Cardiac muscle cell (in vitro differentiated cells and primary cell): ENCODE results near the gene ADORA2A. TPM values are rescaled to one million over a fixed set of nuclear protein-coding genes. Genes with fewer than 3 reads are reported as not detected.

Source experiments
- DNase-seq, 2 donors: peaks; one replicate each; pipeline versions ENCODE4 v3.0.0 to v3.0.0-alpha.2; 2010 to 2017; ENCODE audit warnings: low read depth in 1 of 2, low spot score in 1 of 2
- H3K27ac ChIP-seq: fragments of 200-600 bp; sonication (generic); 2 replicates; pipeline ENCODE4 v1.5.1; 2016
- H3K27me3 ChIP-seq: fragments of 200-600 bp; sonication (generic); 2 replicates; pipeline ENCODE4 v1.6.0; 2016; ENCODE audit warnings: control low read depth
- H3K36me3 ChIP-seq: fragments of 200-600 bp; sonication (generic); 2 replicates; pipeline ENCODE4 v1.5.1; 2016; ENCODE audit warnings: control low read depth
- H3K4me1 ChIP-seq: fragments of 200-600 bp; sonication (generic); 2 replicates; pipeline ENCODE4 v1.8.1; 2017; ENCODE audit warnings: low read depth, mild to moderate bottlenecking, mixed run types
- H3K4me3 ChIP-seq: fragments of 200-600 bp; sonication (generic); 2 replicates; pipeline ENCODE4 v1.5.1; 2016; ENCODE audit warnings: mild to moderate bottlenecking
- H3K9me3 ChIP-seq: fragments of 200-600 bp; sonication (generic); 2 replicates; pipeline ENCODE4 v1.5.1; 2017; ENCODE audit warnings: low read depth, mild to moderate bottlenecking, control low read depth
- polyA plus RNA-seq: library from polyadenylated mRNA; unstranded; fragments of >200 nt; fragmentation: Nextera tagmentation; extraction: Ambion mirVana; gene quantifications from 2 replicates; pipeline ENCODE4 v1.2.1, GENCODE V29; 2016
- total RNA-seq: library from RNA; depleted of rRNA; stranded (reverse); fragments of >200 nt; gene quantifications from 2 replicates; pipeline ENCODE4 v1.2.3, GENCODE V29; 2016
- TF ChIP-seq, protein P1 (sequence below): IDR thresholded peaks from 2 replicates; pipeline ENCODE4 v1.5.1; 2012; ENCODE audit warnings: low read depth, mild to moderate bottlenecking, low read length

ADORA2A gene
- total and polyA plus RNA-seq, 2 experiments from 2014 or later, result 4.0 to 13.7 TPM

DNA sequence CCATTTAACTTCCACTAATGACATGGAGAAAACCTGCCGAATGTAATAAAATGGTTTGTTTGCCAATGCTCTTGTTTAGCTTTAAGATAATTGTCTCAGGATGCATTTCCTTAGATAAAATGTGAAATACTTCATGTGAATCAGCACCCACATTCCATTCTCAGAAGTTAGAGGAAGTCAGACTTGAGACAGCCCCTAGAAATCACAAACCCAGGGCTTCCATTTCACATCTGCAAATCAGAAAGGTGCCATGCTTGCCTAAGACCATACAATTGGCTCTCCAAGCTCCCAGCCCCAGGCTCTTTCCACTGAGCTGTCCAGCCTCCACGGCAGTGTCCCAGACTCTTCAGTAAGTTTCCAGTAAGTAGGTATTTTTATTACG, 35.6 kb upstream of the ADORA2A start:
- TF ChIP-seq, protein P1, sequence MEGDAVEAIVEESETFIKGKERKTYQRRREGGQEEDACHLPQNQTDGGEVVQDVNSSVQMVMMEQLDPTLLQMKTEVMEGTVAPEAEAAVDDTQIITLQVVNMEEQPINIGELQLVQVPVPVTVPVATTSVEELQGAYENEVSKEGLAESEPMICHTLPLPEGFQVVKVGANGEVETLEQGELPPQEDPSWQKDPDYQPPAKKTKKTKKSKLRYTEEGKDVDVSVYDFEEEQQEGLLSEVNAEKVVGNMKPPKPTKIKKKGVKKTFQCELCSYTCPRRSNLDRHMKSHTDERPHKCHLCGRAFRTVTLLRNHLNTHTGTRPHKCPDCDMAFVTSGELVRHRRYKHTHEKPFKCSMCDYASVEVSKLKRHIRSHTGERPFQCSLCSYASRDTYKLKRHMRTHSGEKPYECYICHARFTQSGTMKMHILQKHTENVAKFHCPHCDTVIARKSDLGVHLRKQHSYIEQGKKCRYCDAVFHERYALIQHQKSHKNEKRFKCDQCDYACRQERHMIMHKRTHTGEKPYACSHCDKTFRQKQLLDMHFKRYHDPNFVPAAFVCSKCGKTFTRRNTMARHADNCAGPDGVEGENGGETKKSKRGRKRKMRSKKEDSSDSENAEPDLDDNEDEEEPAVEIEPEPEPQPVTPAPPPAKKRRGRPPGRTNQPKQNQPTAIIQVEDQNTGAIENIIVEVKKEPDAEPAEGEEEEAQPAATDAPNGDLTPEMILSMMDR, result no peak
- H3K36me3 ChIP-seq, result peaks cover 15% of the 10 kb centered on the region
- no peak overlapping the region for H3K27ac ChIP-seq
- H3K4me3 ChIP-seq, result no peak overlapping the region
- H3K4me1 ChIP-seq, result peaks cover 5% of the 10 kb centered on the region
- H3K9me3 ChIP-seq, result no peaks in the 10 kb centered on the region
- peak in 1 of 2 donors; percentile 67 for DNase-seq
- H3K27me3 ChIP-seq, result no peaks in the 10 kb centered on the region

DNA sequence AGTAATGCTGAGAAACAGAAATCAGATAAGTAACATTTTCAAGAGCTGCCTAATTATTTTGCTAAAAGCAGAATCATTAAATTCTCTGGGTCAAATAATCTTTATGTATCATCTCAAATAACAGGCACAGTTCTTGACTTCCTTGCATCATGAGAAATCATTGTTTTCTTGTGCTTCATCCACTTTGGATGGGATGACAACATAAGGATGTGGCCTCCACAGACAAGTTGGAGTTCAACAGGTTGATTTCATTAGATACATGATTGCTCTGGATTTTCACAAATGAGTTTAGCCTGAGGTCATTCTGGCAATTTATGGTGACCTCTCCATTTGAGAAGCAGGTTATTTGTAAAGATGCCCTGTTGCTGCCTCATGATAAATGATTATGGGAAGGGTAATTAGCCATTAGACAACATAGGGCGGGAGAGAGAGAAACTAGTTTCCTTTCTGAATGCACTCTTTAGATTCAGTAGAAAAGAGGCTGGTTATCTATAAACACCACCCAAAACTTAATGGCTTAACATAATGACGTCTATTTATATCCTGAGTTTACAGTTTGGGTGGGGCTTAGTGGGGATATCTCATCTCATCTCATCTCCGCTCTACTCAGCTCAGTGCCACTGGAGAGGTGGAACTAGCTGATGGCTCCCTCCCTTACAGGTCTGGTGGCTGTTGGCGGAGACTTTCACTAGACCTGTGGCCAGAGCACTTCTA, 35.0 kb upstream of the ADORA2A start:
- H3K4me1 ChIP-seq, result peaks cover 5% of the 10 kb centered on the region
- H3K36me3 ChIP-seq, result peaks cover 18% of the 10 kb centered on the region
- TF ChIP-seq, protein P1, result no peak
- H3K9me3 ChIP-seq, result no peaks in the 10 kb centered on the region
- H3K27me3 ChIP-seq, result no peaks in the 10 kb centered on the region
- DNase-seq, result no peak
- no peak overlapping the region for H3K4me3 ChIP-seq
- no peak overlapping the region for H3K27ac ChIP-seq

DNA sequence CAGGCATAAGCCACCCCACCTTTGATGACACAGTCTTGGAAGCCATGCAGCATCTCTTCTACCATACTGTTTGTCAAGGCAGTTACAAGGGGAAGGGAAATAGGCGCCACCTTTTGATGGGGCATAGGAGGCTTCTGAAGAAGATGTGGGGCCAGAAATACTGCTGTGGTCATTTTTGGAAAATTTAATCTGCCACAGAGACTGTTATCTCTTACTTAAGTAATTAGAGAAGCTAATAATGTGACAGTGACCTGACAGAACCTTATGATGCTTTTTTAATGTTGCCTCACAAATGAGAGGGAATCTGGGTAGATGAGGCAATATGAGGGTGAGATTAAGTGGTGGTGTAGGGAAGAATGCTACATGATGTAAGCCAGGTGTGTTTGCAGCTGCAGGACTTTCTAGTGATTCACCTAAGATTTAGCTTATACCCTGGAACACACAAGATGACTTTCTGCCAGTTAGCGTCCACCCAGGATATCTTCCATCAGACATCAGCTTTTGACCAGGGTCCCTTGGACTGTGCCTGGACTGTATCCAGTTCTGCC, 34.3 kb upstream of the ADORA2A start:
- H3K4me3 ChIP-seq, result no peak overlapping the region
- no peaks in the 10 kb centered on the region for H3K9me3 ChIP-seq
- no peak overlapping the region for H3K27ac ChIP-seq
- DNase-seq, result no peak
- H3K36me3 ChIP-seq, result peaks cover 19% of the 10 kb centered on the region
- H3K27me3 ChIP-seq, result no peaks in the 10 kb centered on the region
- peaks cover 5% of the 10 kb centered on the region for H3K4me1 ChIP-seq
- TF ChIP-seq, protein P1, result no peak

DNA sequence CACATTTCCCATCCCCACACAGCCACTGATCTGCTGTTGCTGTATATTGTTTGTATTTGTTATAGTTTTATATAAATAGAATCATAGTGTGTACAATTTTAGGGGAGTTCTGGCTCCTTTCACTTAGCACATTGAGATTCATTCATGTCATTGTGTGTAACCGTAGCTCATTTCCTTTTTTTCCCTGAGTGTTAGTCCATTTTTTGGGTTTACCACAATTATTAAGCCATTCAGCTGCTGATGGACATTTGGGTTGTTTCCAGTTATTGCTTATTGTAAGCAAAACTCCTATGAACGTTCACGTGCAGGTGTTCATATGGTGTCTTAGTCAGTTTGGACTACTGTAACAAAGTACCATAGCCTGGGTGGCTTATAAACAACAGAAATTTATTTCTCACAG, 33.6 kb upstream of the ADORA2A start:
- Histone ChIP-seq H3K4me3 (no peak overlapping the region), H3K36me3 (peaks cover 24% of the 10 kb centered on the region), H3K27me3 (no peaks in the 10 kb centered on the region), H3K4me1 (peaks cover 5% of the 10 kb centered on the region), H3K27ac (no peak overlapping the region), H3K9me3 (no peaks in the 10 kb centered on the region)
- TF ChIP-seq, protein P1, result no peak
- no peak for DNase-seq

DNA sequence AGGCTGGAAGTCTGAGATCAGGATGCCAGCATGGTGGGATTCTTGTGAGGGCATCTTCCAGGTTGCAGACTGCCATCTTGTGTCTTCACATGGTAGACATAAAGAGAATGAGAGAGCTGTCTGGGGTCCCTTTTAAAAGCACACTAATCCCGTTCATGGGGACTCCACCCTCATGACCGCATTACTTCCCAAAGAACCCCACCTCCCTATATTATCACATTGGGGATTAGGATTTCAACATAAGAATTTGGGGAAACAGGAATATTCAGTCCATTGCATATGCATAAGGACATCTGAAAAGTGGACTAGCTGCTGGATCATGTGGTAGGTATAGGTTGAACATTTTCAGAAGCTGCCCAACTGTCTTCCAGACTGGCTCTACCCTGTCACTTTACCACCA, 33.1 kb upstream of the ADORA2A start:
- H3K36me3 ChIP-seq, result peaks cover 24% of the 10 kb centered on the region
- H3K27ac ChIP-seq, result no peak overlapping the region
- TF ChIP-seq, protein P1, result no peak
- no peaks in the 10 kb centered on the region for H3K9me3 ChIP-seq
- DNase-seq, result no peak
- no peaks in the 10 kb centered on the region for H3K27me3 ChIP-seq
- peaks cover 5% of the 10 kb centered on the region for H3K4me1 ChIP-seq
- H3K4me3 ChIP-seq, result no peak overlapping the region
